Trophoblast cell (in vitro differentiated cells and primary cell): ENCODE results near the gene DLG2.
A peak's percentile ranks its signal among the peaks of the same experiment; 100 is the strongest.

Experiments
- DNase-seq, 2 donors: peaks; one replicate each; pipeline ENCODE4 v3.0.0-alpha.2; 2016
- H2AFZ ChIP-seq: 2 replicates; pipeline ENCODE4 v1.6.1; 2013; ENCODE audit warnings: low read length, moderate library complexity, mild to moderate bottlenecking; ENCODE audit not compliant: insufficient read depth, poor library complexity
- H2AK5ac ChIP-seq: 2 replicates; pipeline ENCODE4 v1.6.1; 2013; ENCODE audit warnings: mild to moderate bottlenecking, low read length
- H2BK120ac ChIP-seq: 2 replicates; pipeline ENCODE4 v1.6.1; 2013; ENCODE audit warnings: low read length, mild to moderate bottlenecking, moderate library complexity; ENCODE audit not compliant: insufficient read depth, poor library complexity
- H2BK12ac ChIP-seq: 2 replicates; pipeline ENCODE4 v1.6.1; 2013; ENCODE audit warnings: mild to moderate bottlenecking, low read length, moderate library complexity
- H2BK5ac ChIP-seq: 2 replicates; pipeline ENCODE4 v1.6.1; 2013; ENCODE audit warnings: low read length, low read depth, moderate library complexity, mild to moderate bottlenecking; ENCODE audit not compliant: poor library complexity
- H3K14ac ChIP-seq: 2 replicates; pipeline ENCODE4 v1.6.1; 2013; ENCODE audit warnings: mild to moderate bottlenecking, low read length
- H3K18ac ChIP-seq: 2 replicates; pipeline ENCODE4 v1.6.1; 2013; ENCODE audit warnings: mild to moderate bottlenecking, low read length
- H3K23ac ChIP-seq: 2 replicates; pipeline ENCODE4 v1.6.1; 2013; ENCODE audit warnings: low read length
- H3K27ac ChIP-seq: 2 replicates; pipeline ENCODE4 v1.5.1; 2013; ENCODE audit warnings: low read depth, mild to moderate bottlenecking, inconsistent platforms, low read length, moderate library complexity
- H3K27me3 ChIP-seq: 2 replicates; pipeline ENCODE4 v1.6.1; 2013; ENCODE audit warnings: inconsistent platforms, mild to moderate bottlenecking, low read length, moderate library complexity; ENCODE audit not compliant: insufficient read depth
- H3K36me3 ChIP-seq, 2 experiments: 1 replicate in 1 of 2; 2 replicates in 1 of 2; pipeline ENCODE4 v1.6.1; 2013; ENCODE audit warnings: low read length in 2 of 2, mild to moderate bottlenecking in 2 of 2, moderate library complexity in 1 of 2; ENCODE audit not compliant: insufficient read depth in 2 of 2, control insufficient read depth in 1 of 2
- H3K4ac ChIP-seq: 2 replicates; pipeline ENCODE4 v1.6.1; 2013; ENCODE audit warnings: low read depth, mild to moderate bottlenecking, low read length, moderate library complexity
- H3K4me1 ChIP-seq, 2 experiments: 1 replicate in 1 of 2; 2 replicates in 1 of 2; pipeline ENCODE4 v1.6.1; 2013; ENCODE audit warnings: low read length in 2 of 2, mild to moderate bottlenecking in 2 of 2, moderate library complexity in 1 of 2; ENCODE audit not compliant: insufficient read depth in 2 of 2, control insufficient read depth in 1 of 2
- H3K4me2 ChIP-seq: 2 replicates; pipeline ENCODE4 v1.6.1; 2013; ENCODE audit warnings: inconsistent platforms, mild to moderate bottlenecking, low read length, moderate library complexity
- H3K4me3 ChIP-seq: 2 replicates; pipeline ENCODE4 v1.5.1; 2013; ENCODE audit warnings: mild to moderate bottlenecking, low read depth, low read length, inconsistent platforms
- H3K79me1 ChIP-seq: one replicate; pipeline ENCODE4 v1.6.1; 2013; ENCODE audit warnings: low read length
- H3K79me2 ChIP-seq: 2 replicates; pipeline ENCODE4 v1.6.1; 2013; ENCODE audit warnings: low read length, mild to moderate bottlenecking; ENCODE audit not compliant: control insufficient read depth, insufficient read depth, poor library complexity
- H3K9ac ChIP-seq: 2 replicates; pipeline ENCODE4 v1.6.1; 2013; ENCODE audit warnings: mild to moderate bottlenecking, low read length
- H3K9me3 ChIP-seq: 2 replicates; pipeline ENCODE4 v1.6.1; 2013; ENCODE audit warnings: low read depth, mild to moderate bottlenecking, control low read depth, inconsistent platforms, low read length; ENCODE audit not compliant: insufficient read depth
- H4K12ac ChIP-seq: 2 replicates; pipeline ENCODE4 v1.6.1; 2013; ENCODE audit warnings: low read depth, mild to moderate bottlenecking, low read length, moderate library complexity
- H4K8ac ChIP-seq: 2 replicates; pipeline ENCODE4 v1.6.1; 2013; ENCODE audit warnings: low read depth, mild to moderate bottlenecking, low read length, moderate library complexity
- H4K91ac ChIP-seq: one replicate; pipeline ENCODE4 v1.6.1; 2013; ENCODE audit warnings: low read depth, mild to moderate bottlenecking, low read length, moderate library complexity
- WGBS: extraction: QIAGEN DNeasy Blood & Tissue Kit; methylation state at CpG from one replicate; pipeline ENCODE4 v1.1.7; 2013; ENCODE audit warnings: missing lambda C conversion rate; ENCODE audit not compliant: insufficient read length, insufficient coverage; ENCODE audit errors: extremely low coverage; 5-methylcytosine and 5-hydroxymethylcytosine counted together

The DLG2 gene

DNA sequence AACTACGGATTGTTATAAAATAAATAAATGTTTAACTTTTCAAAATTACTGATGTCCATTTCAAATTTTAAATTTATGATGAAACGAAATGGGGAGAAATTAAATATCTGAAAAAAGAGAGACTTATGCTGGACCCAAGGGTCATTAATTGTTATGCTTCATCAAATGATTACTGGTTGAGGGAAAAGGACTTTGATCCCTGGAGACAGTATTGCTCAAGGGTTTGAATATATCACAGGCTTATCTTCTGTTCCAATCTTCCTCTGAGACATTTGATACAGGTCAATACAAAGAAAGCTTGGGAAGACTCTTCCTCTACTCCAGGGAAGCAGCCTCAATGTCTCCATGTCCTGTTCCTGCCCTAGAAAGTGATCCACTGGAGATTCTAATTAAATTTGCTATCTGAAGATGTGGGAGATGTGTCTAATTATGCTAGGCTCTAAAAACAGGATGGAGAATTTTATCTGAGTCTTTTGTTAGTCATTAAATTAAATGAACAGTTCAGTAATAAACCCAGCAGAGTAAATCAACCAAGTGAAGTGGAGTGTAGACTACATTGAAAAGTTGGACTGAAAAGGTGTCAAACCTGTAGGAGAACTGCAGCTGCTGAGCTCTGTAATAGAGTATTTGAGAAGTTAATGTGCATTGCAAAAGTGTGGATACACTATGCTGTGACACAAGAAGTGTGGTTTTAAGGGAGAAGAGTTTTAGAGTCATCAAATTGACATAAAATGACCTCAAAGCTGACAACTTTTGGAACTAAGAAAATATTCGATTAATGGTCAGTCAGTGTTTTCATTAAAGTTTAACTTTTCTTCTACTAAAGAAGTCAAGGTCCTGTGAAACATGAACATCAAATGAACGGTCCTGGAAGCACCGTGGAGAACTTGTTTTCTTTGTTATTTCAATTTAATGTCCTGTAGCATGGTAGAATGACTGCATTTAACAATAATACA, 1717.3 kb downstream of the DLG2 start:
- Histone ChIP-seq H3K18ac (no peak overlapping the region), H3K79me2 (no peaks in the 10 kb centered on the region), H4K91ac (no peak overlapping the region), H3K27me3 (no peaks in the 10 kb centered on the region), H2BK12ac (no peak overlapping the region), H4K8ac (no peak overlapping the region), H3K79me1 (no peaks in the 10 kb centered on the region), H2BK120ac (no peak overlapping the region), H3K9ac (no peak overlapping the region), H3K4ac (no peak overlapping the region), H3K4me2 (no peak overlapping the region), H3K9me3 (no peaks in the 10 kb centered on the region), H2BK5ac (no peak overlapping the region), H2AK5ac (no peak overlapping the region), H3K23ac (no peak overlapping the region), H2AFZ (no peak overlapping the region), H4K12ac (no peak overlapping the region), H3K36me3 (no peaks in the 10 kb centered on the region), H3K27ac (no peak overlapping the region), H3K4me1 (no peaks in the 10 kb centered on the region), H3K4me3 (no peak overlapping the region), H3K14ac (no peak overlapping the region)
- no peak for DNase-seq
- WGBS: no CpG with 5 or more reads among the region's 5 CpGs

DNA sequence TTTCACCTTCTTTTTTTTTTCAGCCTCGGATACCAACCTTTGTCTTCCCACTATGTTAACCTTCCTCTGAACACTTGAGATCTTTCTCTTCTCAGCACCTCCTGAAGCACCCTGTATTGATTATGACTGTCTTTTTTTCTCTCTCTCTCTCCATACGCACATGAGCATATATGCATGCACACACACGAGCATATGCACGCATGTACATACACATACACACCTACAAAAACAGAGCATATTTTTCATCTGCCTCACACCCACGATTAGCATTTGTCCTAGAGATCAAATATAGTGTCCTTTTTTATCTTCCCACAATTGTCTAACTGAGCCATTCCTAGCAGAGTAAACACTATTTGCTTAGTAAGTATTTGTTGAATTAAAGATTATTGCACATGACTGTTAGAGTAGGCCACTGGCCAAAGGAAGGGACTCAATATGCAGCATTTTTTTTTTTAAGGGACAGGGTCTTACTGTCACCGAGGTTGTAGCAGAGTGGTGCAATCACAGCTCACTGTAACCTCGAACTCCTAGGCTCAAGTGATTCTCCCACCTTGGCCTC, 1718.8 kb downstream of the DLG2 start:
- H3K79me2 ChIP-seq: no peaks in the 10 kb centered on the region
- H2BK120ac ChIP-seq: no peak overlapping the region
- H3K23ac ChIP-seq: no peak overlapping the region
- no peak overlapping the region for H3K9ac ChIP-seq
- H2AFZ ChIP-seq: no peak overlapping the region
- no peak overlapping the region for H2BK12ac ChIP-seq
- H3K4me1 ChIP-seq: no peaks in the 10 kb centered on the region
- no peak for DNase-seq
- no peak overlapping the region for H3K4me3 ChIP-seq
- H2BK5ac ChIP-seq: no peak overlapping the region
- H3K9me3 ChIP-seq: no peaks in the 10 kb centered on the region
- no peak overlapping the region for H2AK5ac ChIP-seq
- no peaks in the 10 kb centered on the region for H3K27me3 ChIP-seq
- no peaks in the 10 kb centered on the region for H3K36me3 ChIP-seq
- no peak overlapping the region for H3K14ac ChIP-seq
- no peak overlapping the region for H3K4me2 ChIP-seq
- no peak overlapping the region for H4K8ac ChIP-seq
- H3K4ac ChIP-seq: no peak overlapping the region
- no peak overlapping the region for H3K27ac ChIP-seq
- WGBS: no CpG with 5 or more reads among the region's 7 CpGs
- no peak overlapping the region for H3K18ac ChIP-seq
- H4K12ac ChIP-seq: no peak overlapping the region
- H3K79me1 ChIP-seq: no peaks in the 10 kb centered on the region
- no peak overlapping the region for H4K91ac ChIP-seq

DNA sequence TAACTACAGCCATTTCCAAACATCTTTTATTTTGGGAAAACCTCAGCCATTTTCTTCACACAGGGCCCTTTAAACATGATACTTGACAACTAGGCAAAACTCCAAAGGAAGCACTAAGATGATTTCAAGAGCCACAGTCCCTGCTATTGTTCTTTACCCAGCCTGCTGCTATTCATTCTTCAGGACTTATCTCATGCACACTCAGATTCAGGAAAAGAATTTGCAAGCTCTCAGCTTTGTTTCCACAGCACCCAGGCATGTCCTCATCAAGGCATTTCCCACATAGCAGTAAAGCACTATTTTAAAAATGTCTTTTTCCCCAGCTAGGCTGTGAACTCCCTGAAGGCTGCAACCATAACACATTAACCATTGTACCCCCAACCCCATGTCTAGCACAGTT, 1731.6 kb downstream of the DLG2 start:
- peak; percentile 8 to 30 for DNase-seq
- Histone ChIP-seq H2BK12ac (no peak overlapping the region), H3K18ac (no peak overlapping the region), H3K23ac (no peak overlapping the region), H2AFZ (no peak overlapping the region), H4K8ac (no peak overlapping the region), H2BK5ac (no peak overlapping the region), H3K27me3 (no peaks in the 10 kb centered on the region), H4K12ac (no peak overlapping the region), H3K9ac (no peak overlapping the region), H2AK5ac (no peak overlapping the region), H3K4me1 (peaks cover 0 to 2% of the 10 kb centered on the region in 2 experiments), H3K27ac (no peak overlapping the region), H3K4ac (no peak overlapping the region), H3K79me2 (no peaks in the 10 kb centered on the region), H4K91ac (no peak overlapping the region), H3K36me3 (no peaks in the 10 kb centered on the region), H3K4me2 (no peak overlapping the region), H2BK120ac (no peak overlapping the region), H3K14ac (no peak overlapping the region), H3K9me3 (no peaks in the 10 kb centered on the region), H3K79me1 (no peaks in the 10 kb centered on the region), H3K4me3 (no peak overlapping the region)

DNA sequence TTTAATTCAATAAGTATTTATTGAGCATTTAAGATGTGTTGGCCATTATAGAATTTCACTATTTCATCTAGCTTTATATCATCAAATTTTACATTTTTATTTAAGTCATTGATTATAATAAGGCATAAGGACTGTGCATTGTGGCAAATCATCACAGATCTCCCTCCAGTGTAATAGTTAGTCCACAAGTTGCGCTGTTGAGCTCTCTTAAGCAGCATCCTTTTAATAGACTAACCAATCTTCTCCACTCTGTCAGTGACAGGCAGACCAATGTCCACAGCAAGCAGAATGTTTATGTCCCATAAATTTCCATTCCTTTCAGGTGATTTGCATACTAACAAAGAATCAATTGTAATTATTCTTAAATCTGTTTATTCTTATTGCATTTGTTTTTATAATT, 1745.7 kb downstream of the DLG2 start:
- Histone ChIP-seq H3K4me3 (no peak overlapping the region), H4K91ac (no peak overlapping the region), H2BK12ac (no peak overlapping the region), H3K9me3 (peaks cover 2% of the 10 kb centered on the region), H3K27me3 (no peaks in the 10 kb centered on the region), H4K8ac (no peak overlapping the region), H3K27ac (no peak overlapping the region), H2AK5ac (no peak overlapping the region), H2BK5ac (no peak overlapping the region), H3K18ac (no peak overlapping the region), H3K36me3 (no peaks in the 10 kb centered on the region), H3K14ac (no peak overlapping the region), H3K9ac (no peak overlapping the region), H3K79me1 (no peaks in the 10 kb centered on the region), H3K4me2 (no peak overlapping the region), H3K4ac (no peak overlapping the region), H3K23ac (no peak overlapping the region), H2BK120ac (no peak overlapping the region), H3K79me2 (no peaks in the 10 kb centered on the region), H4K12ac (no peak overlapping the region), H3K4me1 (no peaks in the 10 kb centered on the region), H2AFZ (no peak overlapping the region)
- no CpG with 5 or more reads among the region's 1 CpG for WGBS
- no peak for DNase-seq
